Neural cell (in vitro differentiated cells): ENCODE results near the gene CCDC73.

Experiments used
- EZH2 ChIP-seq: fragments of 200-600, 300-800 bp; shearing (Covaris generic), sonication (generic); IDR thresholded peaks from 2 replicates; pipeline ENCODE4 v1.6.1; 2014; ENCODE audit warnings: antibody characterized with exemption, low read length, borderline replicate concordance, mild to moderate bottlenecking; ENCODE audit not compliant: insufficient read depth, poor library complexity, severe bottlenecking
- RAD21 ChIP-seq: fragments of 450-650 bp; conservative IDR thresholded peaks from 2 replicates; pipeline ENCODE4 v1.6.1; 2014; ENCODE audit warnings: antibody characterized with exemption, mild to moderate bottlenecking, moderate library complexity
- TF ChIP-seq, protein P1 (sequence below): fragments of 450-650 bp; IDR thresholded peaks from 2 replicates; pipeline ENCODE4 v1.5.1; 2014; ENCODE audit warnings: antibody characterized with exemption, mild to moderate bottlenecking, moderate library complexity; ENCODE audit not compliant: poor library complexity, severe bottlenecking
- TF ChIP-seq, protein P2 (sequence below): IDR thresholded peaks from 2 replicates; pipeline ENCODE4 v1.6.1; 2012; ENCODE audit warnings: borderline replicate concordance

DNA sequence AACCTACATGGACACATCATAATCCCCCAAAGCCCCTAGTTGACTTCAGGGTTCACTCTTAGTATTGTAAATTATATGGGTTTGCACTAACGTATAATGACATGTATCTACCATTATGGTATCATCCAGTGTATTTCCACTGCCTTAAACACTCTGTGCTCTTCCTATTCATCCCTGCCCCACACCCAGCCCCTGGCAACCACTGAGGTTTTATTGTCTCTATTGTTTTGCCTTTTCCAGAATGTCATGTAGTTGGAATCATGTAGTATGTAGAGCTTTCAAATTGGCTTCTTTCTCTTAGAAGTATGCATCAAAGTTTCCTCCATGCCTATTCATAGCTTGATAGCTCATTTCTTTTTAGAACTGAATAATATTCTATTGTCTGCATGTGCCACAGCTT, 227.3 kb downstream of the CCDC73 start:
- TF ChIP-seq EZH2 (no peak), RAD21 (no peak)
- TF ChIP-seq, protein P1, sequence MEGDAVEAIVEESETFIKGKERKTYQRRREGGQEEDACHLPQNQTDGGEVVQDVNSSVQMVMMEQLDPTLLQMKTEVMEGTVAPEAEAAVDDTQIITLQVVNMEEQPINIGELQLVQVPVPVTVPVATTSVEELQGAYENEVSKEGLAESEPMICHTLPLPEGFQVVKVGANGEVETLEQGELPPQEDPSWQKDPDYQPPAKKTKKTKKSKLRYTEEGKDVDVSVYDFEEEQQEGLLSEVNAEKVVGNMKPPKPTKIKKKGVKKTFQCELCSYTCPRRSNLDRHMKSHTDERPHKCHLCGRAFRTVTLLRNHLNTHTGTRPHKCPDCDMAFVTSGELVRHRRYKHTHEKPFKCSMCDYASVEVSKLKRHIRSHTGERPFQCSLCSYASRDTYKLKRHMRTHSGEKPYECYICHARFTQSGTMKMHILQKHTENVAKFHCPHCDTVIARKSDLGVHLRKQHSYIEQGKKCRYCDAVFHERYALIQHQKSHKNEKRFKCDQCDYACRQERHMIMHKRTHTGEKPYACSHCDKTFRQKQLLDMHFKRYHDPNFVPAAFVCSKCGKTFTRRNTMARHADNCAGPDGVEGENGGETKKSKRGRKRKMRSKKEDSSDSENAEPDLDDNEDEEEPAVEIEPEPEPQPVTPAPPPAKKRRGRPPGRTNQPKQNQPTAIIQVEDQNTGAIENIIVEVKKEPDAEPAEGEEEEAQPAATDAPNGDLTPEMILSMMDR = no peak
- TF ChIP-seq, protein P2, sequence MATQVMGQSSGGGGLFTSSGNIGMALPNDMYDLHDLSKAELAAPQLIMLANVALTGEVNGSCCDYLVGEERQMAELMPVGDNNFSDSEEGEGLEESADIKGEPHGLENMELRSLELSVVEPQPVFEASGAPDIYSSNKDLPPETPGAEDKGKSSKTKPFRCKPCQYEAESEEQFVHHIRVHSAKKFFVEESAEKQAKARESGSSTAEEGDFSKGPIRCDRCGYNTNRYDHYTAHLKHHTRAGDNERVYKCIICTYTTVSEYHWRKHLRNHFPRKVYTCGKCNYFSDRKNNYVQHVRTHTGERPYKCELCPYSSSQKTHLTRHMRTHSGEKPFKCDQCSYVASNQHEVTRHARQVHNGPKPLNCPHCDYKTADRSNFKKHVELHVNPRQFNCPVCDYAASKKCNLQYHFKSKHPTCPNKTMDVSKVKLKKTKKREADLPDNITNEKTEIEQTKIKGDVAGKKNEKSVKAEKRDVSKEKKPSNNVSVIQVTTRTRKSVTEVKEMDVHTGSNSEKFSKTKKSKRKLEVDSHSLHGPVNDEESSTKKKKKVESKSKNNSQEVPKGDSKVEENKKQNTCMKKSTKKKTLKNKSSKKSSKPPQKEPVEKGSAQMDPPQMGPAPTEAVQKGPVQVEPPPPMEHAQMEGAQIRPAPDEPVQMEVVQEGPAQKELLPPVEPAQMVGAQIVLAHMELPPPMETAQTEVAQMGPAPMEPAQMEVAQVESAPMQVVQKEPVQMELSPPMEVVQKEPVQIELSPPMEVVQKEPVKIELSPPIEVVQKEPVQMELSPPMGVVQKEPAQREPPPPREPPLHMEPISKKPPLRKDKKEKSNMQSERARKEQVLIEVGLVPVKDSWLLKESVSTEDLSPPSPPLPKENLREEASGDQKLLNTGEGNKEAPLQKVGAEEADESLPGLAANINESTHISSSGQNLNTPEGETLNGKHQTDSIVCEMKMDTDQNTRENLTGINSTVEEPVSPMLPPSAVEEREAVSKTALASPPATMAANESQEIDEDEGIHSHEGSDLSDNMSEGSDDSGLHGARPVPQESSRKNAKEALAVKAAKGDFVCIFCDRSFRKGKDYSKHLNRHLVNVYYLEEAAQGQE = no peak
